GM19043 (cell line): ENCODE results near the gene TEX22.

ENCODE experiments used
- ATAC-seq: cut with Tn5 transposase; IDR thresholded peaks from one replicate; pipeline ENCODE4 v1.9.1; 2021; ENCODE audit warnings: low read depth; ENCODE audit not compliant: unreplicated experiment

The TEX22 gene

DNA sequence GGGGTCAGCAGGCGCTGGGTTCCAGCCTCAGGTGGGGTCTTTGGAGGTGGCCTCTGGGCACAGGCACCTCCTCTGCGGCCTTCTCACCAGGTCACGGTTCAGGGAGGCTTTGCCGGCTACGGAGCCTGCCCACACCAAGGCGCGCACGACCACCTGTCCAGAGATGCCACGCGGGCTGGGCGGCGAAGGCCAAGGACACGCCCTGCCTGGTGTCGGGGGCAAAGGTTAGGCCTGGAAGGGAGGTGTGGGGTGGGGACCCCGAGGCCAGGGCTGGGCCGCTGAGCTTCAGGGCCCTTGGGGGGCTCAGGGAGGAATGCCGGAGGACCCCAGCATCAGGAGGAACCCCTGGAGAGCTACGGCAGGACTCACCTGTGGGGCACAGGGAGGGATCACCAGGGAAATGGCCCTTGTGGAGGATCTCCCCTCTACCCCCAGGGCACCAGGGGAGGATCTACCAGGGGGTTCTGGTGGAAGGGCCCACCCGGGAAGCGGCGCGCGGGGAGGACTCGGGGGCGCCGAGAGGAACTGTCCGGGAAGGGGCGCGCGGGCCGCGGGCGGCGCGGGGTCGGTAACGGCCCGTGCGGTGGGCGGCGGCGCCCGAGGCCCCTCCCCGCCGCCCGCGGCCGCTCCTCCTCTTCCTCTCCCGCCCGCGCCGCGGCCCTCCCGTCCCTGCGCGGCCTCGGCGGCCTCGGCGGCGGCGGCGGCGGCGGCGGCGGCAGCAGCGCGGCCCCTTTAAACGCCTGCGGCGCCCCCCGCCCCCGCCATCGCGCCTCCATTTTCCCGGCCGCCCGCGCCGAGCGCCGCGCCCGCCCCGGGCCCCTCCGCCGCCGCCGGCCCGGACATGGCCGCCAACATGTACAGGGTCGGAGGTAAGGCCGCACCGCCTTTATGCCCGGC lies 21.1 kb downstream of the TEX22 start, which contains the start of gene MTA1:
MTA1 (plus strand) TSS at position 633 of the 897 bp plus-strand sequence; CDS start at position 842, 209 bp downstream.
- no peak for ATAC-seq

DNA sequence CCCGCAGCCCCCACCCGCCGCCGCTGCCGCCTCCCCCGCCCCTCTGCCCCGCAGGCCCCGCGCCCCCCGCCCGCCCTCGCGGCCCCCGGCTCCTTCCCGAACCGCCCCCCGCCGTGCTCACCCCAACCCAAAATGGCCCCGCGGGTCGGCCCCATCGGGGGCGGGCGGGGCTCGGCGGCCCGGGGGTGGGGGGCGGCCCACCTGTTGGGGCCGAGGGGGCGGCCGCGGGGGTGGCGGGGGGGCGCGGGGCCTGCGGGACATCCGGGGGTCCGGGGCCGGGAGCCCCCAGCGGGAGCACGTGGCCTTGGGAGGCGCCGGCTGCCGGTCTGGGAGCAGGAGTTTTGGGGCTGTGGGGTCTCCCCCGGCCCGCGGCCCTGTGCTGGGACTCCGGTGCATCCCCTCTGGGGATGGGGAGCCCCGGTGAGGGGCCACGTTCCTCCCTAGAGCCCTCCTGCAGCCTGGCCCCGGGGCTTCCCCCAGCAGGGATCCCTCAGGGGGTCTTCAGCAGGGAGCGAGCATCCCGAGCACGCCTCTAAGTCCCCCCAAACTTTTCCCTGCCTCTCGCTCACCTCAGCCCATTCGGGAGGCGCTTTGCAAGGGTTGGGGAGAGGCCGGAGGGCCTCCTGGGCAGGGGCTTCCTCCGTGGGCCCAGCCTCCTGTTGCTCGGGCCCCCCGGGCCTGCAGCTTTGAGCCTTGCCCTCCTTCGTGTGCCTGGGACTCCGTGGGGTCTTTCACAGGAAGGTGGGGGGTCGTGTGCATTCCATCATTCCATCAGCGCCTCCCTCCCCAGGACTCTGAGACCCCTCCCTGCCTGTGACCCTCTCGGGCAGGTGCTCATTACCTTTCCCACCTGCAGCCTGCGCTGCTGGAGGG lies 22.0 kb downstream of the TEX22 start:
- no peak for ATAC-seq

DNA sequence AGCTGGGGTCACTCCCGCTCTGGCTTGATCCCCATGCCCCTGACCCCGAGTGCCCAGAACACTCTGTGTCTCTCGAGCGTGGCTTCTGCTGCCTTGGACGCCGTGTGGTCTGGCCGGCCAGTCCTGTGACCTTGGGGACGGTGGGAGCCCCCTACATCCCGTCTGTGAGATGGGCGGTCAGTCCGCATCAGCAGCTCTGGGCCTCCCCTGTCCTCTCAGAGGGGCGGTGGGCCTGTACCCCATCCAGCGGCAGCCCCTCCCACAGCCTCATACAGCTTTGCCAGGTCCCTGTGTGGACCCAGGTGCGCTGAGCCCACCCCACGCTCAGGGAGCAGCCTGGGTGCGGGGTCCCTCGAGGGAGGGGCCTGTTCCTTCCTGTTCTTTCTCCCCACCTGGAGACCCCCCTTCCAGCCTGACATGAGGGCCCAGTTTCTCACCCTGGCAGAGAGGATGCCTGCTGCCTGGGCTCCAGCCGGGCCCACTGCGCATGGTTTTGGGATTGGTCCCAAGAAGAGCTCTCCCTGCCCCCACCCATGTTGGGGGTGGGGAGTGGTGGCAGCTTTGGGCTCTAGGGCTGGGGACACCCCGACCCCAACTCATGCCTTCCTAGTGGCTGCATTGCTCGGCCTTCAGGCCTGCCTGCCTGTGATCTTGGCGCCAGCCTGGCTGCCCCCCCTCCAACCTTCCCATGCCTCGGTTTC lies 22.8 kb downstream of the TEX22 start:
- no peak for ATAC-seq

DNA sequence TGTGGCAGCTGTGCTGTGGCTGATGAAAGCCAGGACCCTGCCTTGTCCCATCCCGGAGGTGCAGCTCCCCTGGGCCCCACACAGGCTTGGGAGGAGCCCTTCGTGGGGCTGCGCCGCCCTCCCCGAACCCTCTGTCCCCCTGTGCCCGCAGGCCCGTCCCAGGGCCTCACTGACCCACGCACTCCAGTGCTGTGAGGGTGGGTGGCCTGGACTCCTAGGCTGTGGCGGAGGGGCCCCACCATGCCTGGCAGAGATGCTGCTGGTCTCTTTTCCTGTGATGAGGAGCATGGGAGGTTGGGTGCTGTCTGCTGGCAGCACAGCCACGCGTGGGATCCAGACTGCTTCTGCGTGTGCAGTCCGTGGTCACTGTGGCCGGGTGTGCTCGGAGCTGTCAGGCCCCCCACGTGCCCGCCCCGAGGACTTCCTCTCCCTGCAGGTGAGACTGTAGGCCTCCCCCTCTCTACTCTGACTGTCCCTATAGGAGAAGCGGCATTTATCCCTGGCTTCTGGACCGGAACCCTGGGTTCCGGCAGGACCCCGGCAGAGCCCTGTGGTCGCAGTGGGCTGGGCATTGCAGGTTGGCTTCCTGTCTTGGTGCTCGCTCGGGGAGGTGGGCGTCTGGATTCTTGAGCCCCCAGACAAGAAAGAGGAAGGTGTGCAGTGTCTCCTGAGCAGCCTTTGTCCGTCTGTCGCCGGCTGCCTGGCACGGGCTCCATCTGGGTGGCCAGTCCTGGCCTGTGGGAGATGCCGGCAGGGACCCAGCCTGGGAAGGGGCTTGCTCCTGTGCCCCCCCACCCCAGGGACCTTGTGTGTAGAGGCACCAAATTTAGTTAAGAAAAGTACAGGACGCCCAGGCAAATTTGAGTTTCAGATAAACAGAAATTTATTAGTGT lies 23.6 kb downstream of the TEX22 start:
- no peak for ATAC-seq

DNA sequence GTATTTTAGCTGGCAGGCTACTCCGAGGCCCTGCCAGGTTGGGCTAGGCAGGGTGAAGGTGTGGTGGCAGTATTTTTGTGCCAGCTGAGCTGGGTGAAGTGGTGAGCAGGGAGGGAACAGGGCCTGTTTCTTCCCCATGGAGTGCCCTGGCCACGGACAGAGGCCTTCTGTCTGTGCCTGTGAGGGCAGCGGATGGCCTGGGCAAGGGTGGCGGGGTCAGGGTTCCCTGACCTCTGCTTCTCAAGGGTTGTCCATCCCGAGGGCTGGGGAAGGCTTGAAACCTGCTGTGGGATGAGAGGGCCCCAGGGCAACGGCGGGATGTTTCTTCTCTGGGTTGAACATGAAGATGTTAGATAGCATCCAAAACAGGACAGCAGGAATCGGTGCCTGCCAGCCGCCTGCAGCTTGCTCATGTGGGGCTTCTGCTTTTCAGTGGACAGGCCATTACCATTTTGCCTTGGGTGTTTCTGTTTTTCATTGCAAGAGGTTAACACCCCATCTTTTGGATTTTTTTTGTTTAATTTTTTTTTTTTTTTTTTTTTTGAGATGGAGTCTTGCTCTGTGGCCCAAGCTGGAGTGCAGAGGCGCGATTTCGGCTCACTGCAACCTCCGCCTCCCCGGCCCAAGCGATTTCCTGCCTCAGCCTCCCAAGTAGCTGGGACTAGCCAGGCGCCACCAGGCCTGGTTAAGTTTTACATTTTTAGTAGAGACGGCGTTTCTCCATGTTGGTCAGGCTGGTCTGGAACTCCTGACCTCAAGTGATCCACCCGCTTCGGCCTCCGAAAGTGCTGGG lies 24.6 kb downstream of the TEX22 start:
- ATAC-seq: no peak

DNA sequence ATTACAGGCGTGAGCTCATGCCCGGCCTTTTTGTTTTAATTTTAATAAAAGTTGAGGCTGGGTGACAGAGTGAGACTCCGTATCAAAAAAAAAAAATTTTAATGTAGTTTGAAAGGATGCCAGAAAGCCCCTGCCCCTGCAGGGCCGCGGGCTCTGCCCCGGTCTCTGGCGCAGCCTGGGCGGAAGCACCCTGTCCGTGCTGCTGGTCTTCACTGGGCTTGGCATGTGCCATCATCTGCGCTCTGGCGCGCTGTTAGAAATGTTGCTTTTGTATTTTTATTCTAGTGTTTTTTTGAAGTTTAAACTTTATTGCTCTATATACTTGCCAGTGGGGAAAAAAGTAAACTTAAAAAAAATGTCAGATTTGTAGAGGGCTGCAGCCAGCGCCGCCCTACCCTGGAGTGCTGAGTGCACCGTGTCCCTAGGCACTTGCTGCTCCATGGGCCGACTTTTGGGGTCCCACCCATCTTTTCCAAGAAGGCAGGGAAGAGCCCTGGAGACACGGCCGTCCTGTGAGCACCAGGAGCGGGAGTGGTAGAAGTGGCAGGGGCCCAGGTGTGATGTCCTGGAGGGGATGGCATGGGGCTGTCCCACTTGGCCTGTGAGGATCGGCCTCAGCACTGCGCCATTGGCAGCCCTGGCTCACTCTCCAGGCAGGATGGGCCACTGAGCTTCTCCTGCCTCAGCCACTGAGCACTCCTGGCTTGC lies 25.3 kb downstream of the TEX22 start:
- ATAC-seq: no peak

DNA sequence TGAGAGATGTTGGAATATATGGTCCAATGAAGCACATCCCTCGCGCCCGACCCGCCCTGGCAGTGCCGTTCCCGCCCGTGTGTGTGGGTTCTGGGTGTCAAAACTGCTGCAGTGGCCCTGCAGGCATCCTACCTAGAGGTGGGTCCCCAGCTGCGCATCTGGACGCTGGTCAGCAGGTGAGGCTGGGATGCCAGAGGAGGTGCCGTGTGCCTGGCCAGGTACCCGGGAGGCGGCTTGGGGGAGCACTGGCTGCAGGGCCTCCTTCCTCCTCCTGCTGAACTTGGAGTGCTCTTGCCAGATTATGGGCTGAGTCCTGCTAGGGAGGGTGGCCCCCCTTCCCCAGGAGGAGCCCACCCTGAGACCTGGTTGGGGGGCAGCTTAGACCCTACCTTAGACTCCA lies 26.5 kb downstream of the TEX22 start:
- ATAC-seq: no peak

DNA sequence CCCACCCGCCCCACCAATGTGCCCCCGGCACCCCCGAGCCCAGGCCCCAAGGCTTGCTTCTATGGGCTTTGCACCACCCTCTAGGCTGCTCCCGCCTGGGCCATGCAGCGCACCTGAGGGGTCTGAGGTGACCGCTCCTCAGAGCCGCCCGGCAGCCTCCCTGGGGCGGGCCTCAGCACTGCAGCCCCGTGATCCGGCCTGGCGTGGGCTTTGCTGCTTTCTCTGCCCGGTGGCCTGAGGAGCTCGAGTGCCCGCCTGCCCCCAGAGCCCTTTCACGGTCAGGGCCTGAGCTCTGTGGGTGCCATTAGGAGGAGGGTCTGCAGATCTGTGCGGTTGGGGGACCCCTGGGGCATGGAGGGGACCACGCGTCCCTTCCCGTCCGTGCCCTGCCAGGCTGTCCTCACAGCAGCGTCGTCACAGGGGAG lies 27.5 kb downstream of the TEX22 start:
- no peak for ATAC-seq

DNA sequence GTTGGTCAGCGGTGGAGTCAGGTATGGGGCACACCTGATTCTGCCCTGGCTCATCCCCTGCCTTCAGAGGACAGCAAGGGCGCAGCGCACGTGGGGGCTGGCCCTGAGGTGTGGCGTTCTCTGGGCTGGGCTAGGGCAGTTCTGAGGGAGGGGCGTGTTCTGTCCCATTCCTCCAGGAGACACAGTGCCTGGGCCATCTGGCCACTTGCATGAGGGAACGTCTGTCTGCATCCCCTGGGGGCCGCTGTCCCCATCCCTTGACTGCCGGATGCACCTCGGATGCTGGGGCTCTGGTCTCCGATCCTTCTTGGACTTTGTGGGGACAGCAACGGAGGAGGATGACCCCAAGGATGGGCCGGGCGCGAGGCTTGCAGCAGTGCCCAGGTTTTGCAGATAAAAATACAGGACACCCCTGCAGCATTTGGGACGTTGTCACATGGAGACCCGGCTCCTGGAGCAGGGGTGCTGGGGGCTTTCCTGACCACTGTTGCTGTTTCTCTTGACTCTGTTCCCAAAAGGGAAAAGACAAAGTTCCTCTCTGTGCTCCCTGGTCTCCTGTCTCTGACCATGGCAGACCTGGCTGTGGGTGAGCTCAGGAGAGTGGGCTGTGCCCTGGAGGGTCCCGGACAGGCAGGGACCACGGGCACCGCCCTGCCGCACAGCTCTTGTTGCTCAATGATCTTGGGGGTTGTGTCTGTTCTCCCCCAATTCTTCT lies 28.2 kb downstream of the TEX22 start:
- ATAC-seq: no peak

DNA sequence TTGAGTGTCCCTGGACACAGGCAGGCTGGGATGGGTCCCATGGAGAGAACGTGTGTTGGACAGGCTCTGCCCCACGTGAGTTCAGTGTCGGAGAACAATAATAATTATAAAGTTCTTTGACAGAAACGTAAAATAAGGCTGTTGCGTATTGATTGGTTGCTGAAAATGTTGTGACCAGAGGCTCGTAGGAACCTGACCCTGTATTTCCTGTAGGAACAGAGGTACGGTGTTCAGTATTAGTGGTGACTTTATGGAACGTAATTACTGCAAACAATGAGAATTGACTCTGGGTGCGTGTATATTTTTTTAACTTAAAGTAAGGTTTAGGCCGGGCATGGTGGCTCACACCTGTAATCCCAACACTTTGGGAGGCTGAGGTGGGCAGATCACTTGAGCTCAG lies 29.1 kb downstream of the TEX22 start:
- no peak for ATAC-seq

DNA sequence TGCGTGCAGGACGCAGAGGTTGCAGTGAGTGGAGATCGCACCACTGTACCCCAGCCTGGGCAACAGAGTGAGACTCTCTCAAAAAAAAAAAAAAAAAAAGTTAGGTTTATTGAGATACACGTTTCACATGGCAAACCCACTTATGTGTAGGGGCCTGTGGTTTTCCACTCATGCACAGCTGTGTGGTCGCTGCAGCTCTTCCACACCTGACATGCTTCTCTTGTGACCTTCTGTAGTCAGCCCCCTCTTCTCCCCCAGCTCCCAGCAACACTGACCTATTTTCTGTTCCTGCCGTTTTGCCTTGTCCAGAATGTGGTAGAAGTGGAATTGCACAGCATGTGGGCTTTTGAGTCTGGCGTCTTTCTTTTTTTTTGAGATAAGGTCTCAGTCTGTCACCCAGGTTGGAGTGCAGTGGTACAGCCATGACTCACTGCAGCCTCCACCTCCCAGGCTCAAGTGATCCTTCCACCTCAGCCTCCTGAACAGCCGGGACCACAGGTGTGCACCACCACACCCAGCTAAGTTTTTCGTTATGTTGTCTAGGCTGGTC lies 29.7 kb downstream of the TEX22 start:
- ATAC-seq: no peak

DNA sequence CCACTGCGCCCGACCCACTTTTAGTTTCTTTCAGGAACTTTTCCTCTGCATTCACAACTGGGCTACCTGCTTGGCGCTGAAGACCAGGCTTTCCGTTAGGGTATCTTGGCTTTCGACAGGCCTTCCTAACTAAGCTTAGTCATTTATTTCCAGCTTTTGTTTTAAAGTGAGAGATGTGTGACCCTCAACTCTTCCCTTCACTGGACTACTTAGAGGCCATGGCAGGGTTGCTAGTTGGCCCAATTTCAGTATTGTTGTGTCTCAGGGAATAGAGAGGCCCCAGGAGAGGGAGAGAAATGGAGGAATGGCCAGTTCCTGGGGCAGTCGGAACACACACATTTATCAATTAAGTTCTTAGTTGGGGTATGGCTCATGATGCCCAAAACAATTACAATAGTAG lies 31.7 kb downstream of the TEX22 start:
- no peak for ATAC-seq

DNA sequence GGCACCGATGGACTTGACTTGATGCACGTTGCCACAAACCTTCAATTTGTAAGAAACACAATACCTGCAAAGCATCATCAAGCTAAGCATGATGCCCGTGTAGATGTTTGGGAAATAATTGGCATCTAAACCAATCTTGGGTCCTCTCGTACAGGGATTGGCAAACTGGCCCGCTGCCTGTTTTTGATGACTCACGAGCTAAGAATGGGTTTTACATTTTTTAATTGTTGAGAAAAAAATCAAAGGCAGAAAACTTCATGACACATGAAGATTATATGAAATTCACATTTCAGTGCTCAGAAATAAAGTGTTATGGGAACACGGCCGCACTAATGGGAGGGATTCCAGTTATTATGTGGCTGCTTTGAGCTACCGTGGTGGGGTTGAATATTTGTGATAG lies 32.2 kb downstream of the TEX22 start:
- ATAC-seq: no peak

DNA sequence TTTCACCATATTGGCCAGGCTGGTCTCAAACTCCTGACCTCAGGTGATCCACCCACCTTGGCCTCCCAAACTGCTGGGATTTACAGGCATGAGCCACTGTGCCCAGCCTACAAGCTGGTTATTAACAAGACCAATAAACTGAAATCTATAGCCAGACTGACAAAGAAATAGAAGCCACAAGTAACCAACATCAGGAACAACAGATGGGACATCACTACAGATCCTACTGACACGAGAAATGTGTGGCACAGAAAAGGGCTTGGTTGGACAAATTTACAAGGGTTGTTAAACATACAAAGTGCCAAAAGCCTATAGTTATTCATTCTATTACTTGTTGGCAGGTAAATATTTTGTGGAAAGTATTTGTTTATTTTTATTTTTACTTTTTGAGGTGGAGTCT lies 32.9 kb downstream of the TEX22 start:
- ATAC-seq: no peak

DNA sequence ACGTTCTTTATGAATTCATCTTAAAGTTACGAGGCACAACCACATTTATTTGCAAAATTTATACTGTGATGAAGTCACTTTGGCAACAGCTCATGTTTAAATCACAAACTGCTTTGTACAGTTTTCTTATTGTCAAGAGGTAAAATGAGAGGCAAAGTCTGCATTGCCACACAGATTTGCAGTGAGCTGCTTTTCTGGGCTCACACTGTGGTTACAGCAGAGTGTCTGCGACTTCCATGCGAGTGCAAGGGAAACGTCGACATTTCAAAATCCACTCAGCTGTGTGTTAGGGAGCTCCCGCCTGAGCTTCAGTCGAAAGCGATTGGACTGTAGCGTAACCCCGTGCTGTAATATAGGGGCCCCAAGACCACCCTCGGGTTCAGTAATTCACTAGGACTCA lies 34.3 kb downstream of the TEX22 start:
- no peak for ATAC-seq

DNA sequence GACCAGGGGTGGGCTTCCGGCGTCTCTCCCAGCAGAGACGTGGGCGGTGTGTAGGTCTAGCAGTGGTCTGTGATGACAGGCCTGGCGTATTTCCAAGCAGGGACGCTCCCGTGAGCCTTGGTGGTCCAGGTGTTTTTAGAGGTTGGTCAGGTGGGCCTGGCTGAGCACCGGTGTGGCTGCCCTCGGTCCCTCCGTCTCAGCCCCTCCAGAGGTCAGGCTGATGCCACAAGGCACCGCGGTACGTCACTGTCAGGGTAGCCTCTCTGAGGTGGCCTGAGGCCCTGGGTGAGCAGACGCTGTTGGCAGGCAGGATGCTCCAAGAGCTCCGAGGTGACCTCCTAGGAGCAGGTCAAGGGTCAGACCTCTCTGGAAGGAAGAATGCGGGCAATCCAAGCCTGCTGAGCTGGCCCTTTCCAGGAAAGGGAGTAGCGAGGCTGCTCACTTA lies 34.8 kb downstream of the TEX22 start:
- ATAC-seq: no peak

DNA sequence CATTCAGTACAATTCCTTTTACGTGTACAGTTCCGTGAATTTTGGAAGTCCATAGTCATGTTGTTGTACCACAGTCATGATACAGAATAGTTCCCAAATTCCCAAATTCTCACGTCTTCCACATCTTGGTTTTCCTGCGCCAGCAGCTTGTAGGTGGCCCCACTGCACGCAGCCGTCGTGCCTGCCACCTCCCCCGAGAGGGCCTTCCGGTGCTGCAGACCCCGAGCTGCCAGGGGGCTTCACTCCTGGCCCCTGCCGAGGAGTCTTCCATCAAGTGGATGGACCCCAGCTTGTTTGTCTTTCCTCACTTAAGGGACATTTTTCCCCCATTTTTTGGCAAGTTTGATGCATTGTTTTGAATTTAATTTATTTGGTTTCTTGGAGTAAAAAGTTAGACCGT lies 38.1 kb downstream of the TEX22 start:
- no peak for ATAC-seq
